SH-SY5Y (cell line): Measurements from ENCODE around the gene DGUOK.

ENCODE experiments used
- GATA2 ChIP-seq: IDR thresholded peaks from 2 replicates; pipeline ENCODE4 v1.6.1; 2011; ENCODE audit warnings: mild to moderate bottlenecking, low read depth, low read length
- GATA3 ChIP-seq: IDR thresholded peaks from 2 replicates; pipeline ENCODE4 v1.6.1; 2011; ENCODE audit warnings: low read depth, mild to moderate bottlenecking, low read length, moderate library complexity

DNA sequence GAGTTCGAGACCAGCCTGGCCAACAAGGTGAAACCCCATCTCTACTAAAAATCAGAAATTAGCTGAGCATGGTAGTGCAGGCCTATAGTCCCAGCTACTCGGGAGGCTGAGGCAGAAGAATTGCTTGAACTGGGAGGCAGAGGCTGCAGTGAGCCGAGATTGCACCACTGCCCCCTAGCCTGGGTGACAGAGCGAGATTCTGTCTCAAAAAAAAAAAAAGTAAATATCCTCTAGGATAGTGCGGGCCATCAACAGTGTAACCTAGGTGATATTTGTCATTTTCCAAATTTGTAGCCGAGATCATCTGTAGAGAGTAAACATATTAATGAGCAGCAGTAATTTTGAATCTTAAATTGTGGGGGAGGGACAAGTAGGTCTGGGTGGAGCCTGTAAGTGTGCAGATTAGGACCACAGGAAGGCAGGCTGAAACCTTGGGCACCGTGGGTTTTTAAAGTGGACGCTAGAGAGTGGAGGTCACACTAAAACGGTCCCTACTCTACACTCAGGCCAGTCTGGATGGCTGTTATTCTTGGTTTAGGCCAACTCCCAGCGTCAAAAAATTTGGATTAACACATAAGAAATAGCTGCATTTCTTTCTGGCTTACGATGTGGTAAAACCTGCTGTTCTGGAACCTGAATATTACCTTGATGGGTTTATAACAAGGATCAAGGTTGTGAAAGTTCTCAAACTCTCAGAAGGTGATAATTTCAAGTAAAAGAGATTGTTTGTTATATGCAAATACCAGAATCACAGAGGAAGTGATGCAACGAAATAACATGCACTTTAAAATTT, 35.3 kb downstream of the DGUOK start:
- TF ChIP-seq GATA2, result no peak
- no peak for TF ChIP-seq GATA3
